D721Med (cell line): ENCODE measurements around the gene TMTC1.

ENCODE experiments used
- DNase-seq: peaks from one replicate; pipeline ENCODE4 v3.0.0; 2011; ENCODE audit warnings: low spot score; ENCODE audit not compliant: insufficient read length
- FAIRE-seq: peaks from 2 replicates; lab custom pipeline; 2011; peaks lifted over from hg19 to GRCh38; lab: Jason Lieb, UNC
- CTCF ChIP-seq: IDR thresholded peaks from 2 replicates; pipeline ENCODE4 v1.5.1; 2012; ENCODE audit warnings: mild to moderate bottlenecking, control low read depth; ENCODE audit not compliant: insufficient read depth; ENCODE audit errors: missing control alignments

The TMTC1 gene

GRCh38 chr12:29505122-29505521 lies 278.6 kb downstream of the TMTC1 start:
- DNase-seq: no peak
- no peak for TF ChIP-seq CTCF
- FAIRE-seq: no peak

GRCh38 chr12:29503283-29503682 lies 280.5 kb downstream of the TMTC1 start:
- FAIRE-seq (no peak), DNase-seq (no peak)
- TF ChIP-seq CTCF: no peak

GRCh38 chr12:29499235-29499634 lies 284.5 kb downstream of the TMTC1 start:
- no peak for TF ChIP-seq CTCF
- no peak for FAIRE-seq
- DNase-seq: no peak

- DNase-seq (no peak), FAIRE-seq (no peak)
- no peak for TF ChIP-seq CTCF
These were observed 286.2 kb downstream of the TMTC1 start, which contains the start of gene OVCH1 for GRCh38 chr12:29497588-29497987. Gene OVCH1, minus strand, starts transcription at chr12:29497686. Its CDS starts 0 bp downstream, at chr12:29497686.

- TF ChIP-seq CTCF: no peak
- no peak for DNase-seq
- FAIRE-seq: no peak
These were observed 290.9 kb downstream of the TMTC1 start for GRCh38 chr12:29492891-29493290.

GRCh38 chr12:29486972-29487371 lies 296.8 kb downstream of the TMTC1 start:
- no peak for FAIRE-seq

More at GRCh38 chr12:29486972-29487371, 296.8 kb downstream of the TMTC1 start:
- TF ChIP-seq CTCF: no peak
- DNase-seq: no peak
